GM12864 (cell line): ENCODE measurements around the gene DNAJB1.
A peak's percentile ranks its signal among the peaks of the same experiment; 100 is the strongest.

Source experiments
- DNase-seq: peaks from one replicate; pipeline ENCODE4 v3.0.0-alpha.2; 2011; ENCODE audit warnings: low read depth
- H3K4me3 ChIP-seq: 2 replicates; pipeline ENCODE4 v1.5.1; 2011; ENCODE audit warnings: mild to moderate bottlenecking, low read depth, low read length, control low read depth
- CTCF ChIP-seq: IDR thresholded peaks from 2 replicates; pipeline ENCODE4 v1.5.1; 2011; ENCODE audit warnings: low read depth, mild to moderate bottlenecking, moderate library complexity, low read length, control low read depth, inconsistent platforms; ENCODE audit errors: missing control alignments

Gene DNAJB1

GRCh38 chr19:14517446-14517839, 754 bp downstream of the DNAJB1 start:
- no peak for TF ChIP-seq CTCF
- no peak for DNase-seq
- peak overlapping the region; percentile 88 for H3K4me3 ChIP-seq

GRCh38 chr19:14516746-14517438, 1.3 kb downstream of the DNAJB1 start:
- no peak for TF ChIP-seq CTCF
- DNase-seq = no peak
- H3K4me3 ChIP-seq = peak overlapping the region; percentile 88

- peak overlapping the region; percentile 88 for H3K4me3 ChIP-seq
- no peak for TF ChIP-seq CTCF
Measured at GRCh38 chr19:14516048-14516534, 2.1 kb downstream of the DNAJB1 start.

GRCh38 chr19:14515501-14516047, 2.6 kb downstream of the DNAJB1 start:
- TF ChIP-seq CTCF = no peak
- no peak for DNase-seq
- H3K4me3 ChIP-seq = no peak overlapping the region; the same call in 1 of the 2 replicates

More at GRCh38 chr19:14516048-14516534, 2.1 kb downstream of the DNAJB1 start:
- DNase-seq = no peak

- H3K4me3 ChIP-seq = no peak overlapping the region
- TF ChIP-seq CTCF = no peak
- DNase-seq = no peak
Measured at GRCh38 chr19:14514215-14514863, 3.9 kb downstream of the DNAJB1 start.

GRCh38 chr19:14512406-14512961, 5.7 kb downstream of the DNAJB1 start:
- no peak for DNase-seq
- H3K4me3 ChIP-seq = no peak overlapping the region
- no peak for TF ChIP-seq CTCF
